Inferior parietal cortex (tissue), 1 donor: ENCODE measurements around the gene MEIS3.
"Not testable (repeated sequence)": the region's sequence is repeated elsewhere in the genome, so short reads cannot be mapped to it uniquely, and the experiment has no call there.

Experiments
- DNase-seq: peaks from one replicate; pipeline ENCODE4 v3.0.0-alpha.2; 2016; ENCODE audit errors: extremely low spot score

Gene MEIS3

GRCh38 chr19:47384533-47384932, 34.8 kb downstream of the MEIS3 start:
- not testable (repeated sequence) for DNase-seq

GRCh38 chr19:47383890-47384289, 35.4 kb downstream of the MEIS3 start:
- DNase-seq: not testable (repeated sequence)

DNA sequence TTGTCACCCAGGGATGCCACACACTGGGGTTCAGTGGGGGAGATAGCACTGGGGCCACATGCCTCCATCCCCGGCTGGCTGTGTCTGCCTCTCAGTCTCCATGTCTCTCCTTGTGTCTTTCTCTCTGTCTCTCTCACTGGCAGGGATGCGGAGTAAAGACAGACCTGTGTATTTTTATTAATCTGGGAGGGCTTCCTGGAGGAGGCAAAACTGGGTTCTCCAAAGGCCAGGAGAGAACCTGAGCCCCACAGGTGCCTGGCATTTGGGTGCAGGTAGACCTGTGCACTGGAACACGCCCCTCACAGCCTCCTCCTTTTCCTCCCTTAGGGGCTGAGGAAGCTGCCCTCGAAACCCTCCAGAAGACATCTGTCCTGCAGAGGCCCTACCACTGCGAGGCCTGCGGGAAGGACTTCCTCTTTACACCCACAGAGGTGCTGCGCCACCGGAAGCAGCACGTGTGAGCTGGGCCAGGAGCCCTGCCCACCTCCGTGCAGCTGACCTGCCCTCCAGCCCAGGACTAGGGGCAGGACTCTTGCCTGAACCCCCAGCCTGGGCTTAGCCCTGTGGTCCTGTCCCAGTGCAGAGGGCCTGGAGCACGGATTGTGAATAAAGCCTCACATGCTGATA, 37.6 kb downstream of the MEIS3 start:
- no peak for DNase-seq

DNA sequence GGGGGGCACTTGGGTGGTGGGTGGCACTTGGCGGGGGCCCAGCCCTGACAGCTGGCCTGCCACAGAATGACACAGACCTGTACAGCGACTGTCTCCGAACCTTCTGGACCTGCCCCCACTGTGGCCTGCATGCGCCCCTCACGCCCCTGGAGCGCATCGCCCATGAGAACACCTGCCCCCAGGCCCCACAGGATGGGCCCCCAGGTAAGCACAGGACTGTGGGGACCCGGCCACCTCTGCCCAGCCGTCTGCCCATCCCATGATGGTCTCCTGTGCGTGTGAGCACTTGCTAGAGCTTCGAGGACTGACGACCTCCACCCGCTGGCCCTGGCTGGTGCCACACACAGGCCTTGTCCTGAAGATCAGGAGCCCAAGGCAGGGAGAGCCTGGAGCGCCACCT, 38.2 kb downstream of the MEIS3 start:
- no peak for DNase-seq

DNA sequence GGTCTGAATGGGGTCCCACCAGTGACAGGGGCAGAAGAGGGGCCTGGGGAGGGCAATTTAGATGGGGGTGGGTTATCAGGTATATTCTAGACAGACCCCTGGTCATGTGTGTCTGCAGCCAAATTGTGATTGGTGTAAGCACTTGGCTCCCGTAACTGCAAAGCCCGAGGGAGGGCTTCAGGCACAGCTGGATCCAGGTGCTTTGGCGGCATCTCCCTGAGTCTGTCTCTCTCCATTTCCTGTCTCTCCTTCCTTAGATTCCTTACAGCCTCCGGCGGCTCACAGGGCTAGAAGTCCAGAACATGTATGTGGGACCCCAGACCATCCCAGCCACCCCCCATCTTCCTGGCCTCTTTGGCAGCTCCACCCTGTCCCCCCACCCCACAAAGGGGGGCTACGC, 38.8 kb downstream of the MEIS3 start:
- no peak for DNase-seq

GRCh38 chr19:47379381-47379938, 39.9 kb downstream of the MEIS3 start:
- DNase-seq: peak; percentile 49

DNA sequence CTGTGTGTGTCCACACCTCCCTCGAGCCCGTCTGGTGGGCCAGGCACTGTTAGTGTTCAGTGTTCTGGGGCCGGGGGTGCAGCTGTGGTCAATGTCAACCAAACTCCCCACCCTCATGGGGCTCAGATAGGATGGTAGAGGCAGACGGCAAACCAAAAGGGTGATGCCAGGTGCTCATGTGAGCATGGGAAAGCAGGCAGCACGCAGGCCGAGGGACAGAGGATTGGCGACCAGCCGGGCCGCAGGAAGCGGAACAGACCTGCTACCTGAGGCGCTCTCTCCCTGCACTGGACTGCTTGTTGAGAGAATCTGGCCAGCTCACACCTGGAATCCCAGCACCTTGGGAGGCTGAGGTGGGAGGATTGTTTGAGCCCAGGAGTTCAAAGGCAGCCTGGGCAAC, 41.1 kb downstream of the MEIS3 start:
- DNase-seq: no peak

DNA sequence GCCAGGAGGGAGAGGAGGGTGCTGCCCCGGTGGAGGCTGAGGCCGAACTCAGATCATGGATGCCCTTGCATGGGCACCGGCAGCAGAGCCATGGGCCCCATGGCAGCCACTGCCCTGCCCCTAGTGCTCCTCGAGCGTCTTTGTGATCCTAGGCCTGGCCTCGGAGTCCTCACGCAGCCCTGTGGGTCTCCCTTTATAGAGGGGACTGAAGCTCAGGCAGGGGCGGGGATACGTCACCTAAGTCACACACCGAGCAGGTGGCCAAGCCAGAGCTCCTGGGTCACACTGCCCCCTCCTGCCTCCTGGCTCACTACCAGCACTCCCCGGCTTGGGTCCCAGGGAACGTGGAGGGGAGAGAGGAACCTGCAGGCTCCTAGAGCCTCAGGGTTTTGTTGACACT, 41.5 kb downstream of the MEIS3 start:
- DNase-seq: no peak

- no peak for DNase-seq
Observed at GRCh38 chr19:47377208-47377701, 42.1 kb downstream of the MEIS3 start.

- no peak for DNase-seq
Observed at GRCh38 chr19:47376589-47377144, 42.7 kb downstream of the MEIS3 start.

- DNase-seq: no peak
Observed at GRCh38 chr19:47375694-47376588, 43.4 kb downstream of the MEIS3 start.

DNA sequence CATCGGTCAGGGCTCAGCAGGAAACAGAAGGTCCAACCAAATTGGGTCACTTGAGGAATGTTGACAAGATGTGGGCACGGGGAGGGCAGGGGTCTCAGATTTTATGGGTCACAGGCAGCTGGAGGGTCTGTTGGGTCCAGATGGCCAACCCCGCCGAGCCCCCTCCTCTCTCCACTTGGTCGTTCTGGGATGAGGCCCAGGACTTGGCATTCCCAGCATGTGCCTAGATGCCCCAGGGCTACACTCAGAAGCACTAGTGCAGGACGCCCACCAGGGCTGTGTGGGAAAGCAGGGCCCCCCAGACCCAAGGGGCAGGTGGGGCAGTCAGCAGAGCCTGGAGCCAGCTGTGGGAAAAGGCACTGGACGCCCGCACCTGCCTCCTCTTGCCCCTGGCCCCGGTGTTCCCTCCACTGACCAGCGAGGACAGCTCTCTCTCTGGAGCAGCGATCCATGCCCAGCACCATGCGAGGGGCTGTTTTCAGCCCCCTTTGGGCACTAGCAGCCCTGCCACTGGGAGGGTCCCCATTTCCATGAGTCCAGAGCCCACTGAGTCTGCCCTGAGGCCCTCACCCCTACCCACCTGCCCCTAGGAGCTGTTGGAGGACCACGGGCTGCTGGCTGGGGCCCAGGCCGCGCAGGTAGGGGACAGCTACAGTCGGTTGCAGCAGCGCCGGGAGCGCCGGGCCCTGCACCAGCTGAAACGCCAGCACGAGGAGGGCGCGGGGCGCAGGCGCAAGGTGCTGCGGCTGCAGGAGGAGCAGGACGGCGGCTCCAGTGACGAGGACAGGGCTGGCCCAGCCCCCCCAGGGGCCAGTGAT, 44.2 kb downstream of the MEIS3 start:
- no peak for DNase-seq

DNA sequence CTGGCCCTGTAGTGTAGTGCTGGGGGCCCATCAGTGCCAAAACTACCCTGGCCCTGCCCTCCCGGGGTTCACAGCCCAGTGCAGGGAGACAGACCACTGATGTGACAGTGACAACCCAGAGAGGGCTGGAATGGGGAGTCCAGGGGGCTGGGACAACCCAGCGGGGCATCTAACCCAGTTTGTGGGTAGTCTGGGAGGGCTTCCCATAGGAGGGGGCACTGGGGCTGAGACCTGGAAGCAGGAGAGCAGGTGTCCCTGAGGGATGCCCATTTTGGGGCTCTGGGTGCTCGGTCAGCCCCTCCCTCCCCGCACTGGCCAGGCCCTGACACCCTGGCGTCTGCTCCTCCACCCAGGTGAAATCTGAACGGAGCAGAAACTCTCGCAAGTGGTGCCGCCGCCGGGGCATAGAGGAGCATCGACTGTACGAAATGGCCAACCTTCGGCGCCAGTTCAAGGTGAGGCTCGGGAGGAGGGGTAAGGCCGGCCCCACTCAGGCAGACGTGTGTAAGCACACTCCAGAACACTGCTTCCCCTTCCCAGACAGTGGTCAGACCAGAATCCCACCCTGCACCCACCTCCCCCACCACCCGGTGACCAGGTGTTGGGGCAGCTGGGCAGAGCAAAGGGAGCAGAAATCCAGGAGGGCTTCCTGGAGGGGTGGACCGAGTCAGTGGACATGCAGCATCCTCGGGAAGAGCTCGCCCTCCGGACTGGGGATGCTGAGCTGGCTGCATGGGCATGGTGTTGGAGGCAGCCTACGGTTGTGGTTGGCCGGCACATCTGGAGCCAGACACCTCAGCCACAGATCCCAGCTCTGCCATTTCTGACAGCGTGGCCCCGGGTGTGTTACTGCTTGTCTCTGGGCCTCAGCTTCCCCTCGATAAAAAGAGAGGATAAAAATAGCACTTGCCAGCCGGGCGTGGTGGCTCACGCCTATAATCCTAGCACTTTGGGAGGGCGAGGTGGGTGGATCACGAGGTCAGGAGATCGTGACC, 45.8 kb downstream of the MEIS3 start:
- no peak for DNase-seq

- DNase-seq: no peak
Observed at GRCh38 chr19:47372603-47373002, 46.7 kb downstream of the MEIS3 start.

DNA sequence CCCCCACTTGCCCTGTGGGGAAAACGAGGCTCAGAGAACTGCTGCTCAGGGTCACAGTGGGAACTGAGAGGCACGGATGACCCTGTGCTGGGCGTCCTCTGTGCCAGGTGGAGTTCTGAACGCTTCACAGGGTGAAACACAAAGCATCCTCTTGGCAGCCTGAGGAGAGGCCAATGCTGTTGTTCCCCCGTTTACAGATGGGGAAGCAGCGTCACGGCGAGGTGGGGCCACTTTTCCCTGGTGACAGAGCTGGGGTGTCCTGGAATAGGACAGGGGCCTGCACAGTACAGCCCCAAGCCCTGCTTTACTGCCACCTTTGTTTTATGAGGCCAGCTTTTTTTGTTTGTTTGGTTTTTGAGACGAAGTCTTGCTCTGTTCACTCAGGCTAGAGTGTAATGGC, 48.1 kb downstream of the MEIS3 start:
- DNase-seq: no peak

DNA sequence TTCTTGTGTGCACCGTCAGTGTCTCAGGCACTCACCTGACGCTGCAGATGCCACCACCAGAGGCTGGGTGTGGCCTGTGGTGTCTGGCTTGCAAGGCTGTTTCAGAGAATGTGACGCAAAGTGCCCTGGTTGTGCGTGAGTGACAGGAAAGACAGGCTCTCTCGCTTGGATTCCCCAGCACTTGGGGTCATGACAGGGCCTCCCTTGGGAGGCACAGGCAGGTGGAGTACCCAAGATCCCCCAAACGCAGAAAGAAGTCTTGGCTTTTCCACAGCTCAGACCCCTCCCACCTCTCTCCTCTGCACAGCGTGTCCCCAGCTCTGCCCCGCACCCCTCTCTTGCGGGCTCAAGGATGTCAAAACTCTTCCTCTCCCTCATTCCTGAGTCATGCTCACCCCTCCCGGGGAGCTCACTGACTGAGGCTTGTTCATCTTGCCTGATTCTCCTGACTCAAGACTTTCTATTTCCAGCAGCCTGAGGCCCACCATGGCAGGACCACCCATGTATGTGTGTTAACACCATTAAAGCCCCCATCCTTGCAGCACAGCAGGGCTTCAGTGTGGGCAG, 49.2 kb downstream of the MEIS3 start:
- DNase-seq: no peak

- DNase-seq: not testable (repeated sequence)
Observed at GRCh38 chr19:47365455-47365854, 53.9 kb downstream of the MEIS3 start.

DNA sequence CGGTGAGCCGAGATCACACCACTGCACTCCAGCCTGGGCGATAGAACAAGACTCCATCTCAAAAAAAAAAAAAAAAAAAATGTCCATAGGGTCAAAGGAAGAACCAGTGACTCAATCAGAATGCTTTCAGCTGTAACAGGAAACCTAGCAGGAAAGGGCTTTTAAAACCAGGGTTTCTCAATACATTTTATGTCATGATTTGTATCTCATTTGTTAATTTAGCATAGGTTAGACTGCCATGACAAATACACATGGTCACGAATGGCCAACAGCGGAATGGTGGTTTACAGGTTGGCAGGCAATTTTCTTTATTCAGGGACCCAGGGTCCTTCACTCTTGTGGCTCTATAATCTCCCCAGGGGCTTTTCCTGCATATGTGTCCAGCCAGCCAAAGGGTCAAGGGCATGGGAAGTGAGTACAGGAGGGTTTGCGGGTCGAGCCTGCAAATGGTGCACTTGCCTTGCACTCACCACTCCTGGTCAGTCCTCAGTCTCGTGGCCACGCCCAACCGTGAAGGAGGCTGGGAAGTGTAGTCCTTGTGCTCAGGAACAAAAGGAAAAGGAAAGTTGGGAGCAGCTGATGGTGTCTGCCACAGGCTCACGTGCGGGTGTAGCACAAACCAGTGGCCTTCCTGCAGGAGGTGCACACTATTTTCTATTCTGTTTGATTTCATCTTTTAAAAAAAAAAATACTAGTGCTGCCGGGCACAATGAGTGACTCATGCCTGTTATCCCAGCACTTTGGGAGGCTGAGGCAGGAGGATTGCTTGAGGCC, 55.4 kb downstream of the MEIS3 start:
- DNase-seq: no peak

GRCh38 chr19:47362321-47362720, 57.0 kb downstream of the MEIS3 start:
- DNase-seq: no peak
